HG02943 (cell line): ENCODE measurements around the gene CDH1.
A peak's percentile ranks its signal among the peaks of the same experiment; 100 is the strongest.

ENCODE experiments used
- ATAC-seq: cut with Tn5 transposase; IDR thresholded peaks from one replicate; pipeline ENCODE4 v1.9.1; 2021; ENCODE audit warnings: mild to moderate bottlenecking, low read depth, moderate library complexity; ENCODE audit not compliant: unreplicated experiment

Gene CDH1

GRCh38 chr16:68731637-68732036, 5.5 kb upstream of the CDH1 start:
- ATAC-seq: no peak

- no peak for ATAC-seq
Observed at GRCh38 chr16:68732042-68732680, 4.9 kb upstream of the CDH1 start.

GRCh38 chr16:68732741-68733399, 4.2 kb upstream of the CDH1 start:
- no peak for ATAC-seq

- no peak for ATAC-seq
Observed at GRCh38 chr16:68733570-68733969, 3.5 kb upstream of the CDH1 start.

GRCh38 chr16:68734782-68735181, 2.3 kb upstream of the CDH1 start:
- ATAC-seq: no peak

GRCh38 chr16:68736561-68736960, 531 bp upstream of the CDH1 start:
- no peak for ATAC-seq

- ATAC-seq: no peak
Observed at GRCh38 chr16:68737730-68738629, 888 bp downstream of the CDH1 start.

- ATAC-seq: no peak
Observed at GRCh38 chr16:68739964-68740627, 3.0 kb downstream of the CDH1 start.

- no peak for ATAC-seq
Observed at GRCh38 chr16:68740628-68741346, 3.7 kb downstream of the CDH1 start.

GRCh38 chr16:68743664-68744063, 6.6 kb downstream of the CDH1 start:
- ATAC-seq: no peak

- ATAC-seq: no peak
Observed at GRCh38 chr16:68744744-68745280, 7.7 kb downstream of the CDH1 start.

- ATAC-seq: no peak
Observed at GRCh38 chr16:68746951-68747350, 9.9 kb downstream of the CDH1 start.

- no peak for ATAC-seq
Observed at GRCh38 chr16:68749432-68749831, 12.3 kb downstream of the CDH1 start.

GRCh38 chr16:68750193-68750695, 13.2 kb downstream of the CDH1 start:
- ATAC-seq: no peak

- no peak for ATAC-seq
Observed at GRCh38 chr16:68751160-68751559, 14.1 kb downstream of the CDH1 start.

GRCh38 chr16:68752602-68753001, 15.5 kb downstream of the CDH1 start:
- ATAC-seq: no peak

- ATAC-seq: no peak
Observed at GRCh38 chr16:68754084-68754792, 17.1 kb downstream of the CDH1 start.

GRCh38 chr16:68756239-68756915, 19.3 kb downstream of the CDH1 start:
- ATAC-seq: peak; percentile 49

GRCh38 chr16:68757625-68757935, 20.5 kb downstream of the CDH1 start:
- no peak for ATAC-seq
